T-cell (primary cell): ENCODE data around the gene NOL6. TPM values are rescaled to one million over a fixed set of nuclear protein-coding genes. Genes with fewer than 3 reads are reported as not detected.

ENCODE experiments used
- ATAC-seq, 4 experiments: fragments of 200-7000 bp in 3 of 4; fragments of 150-1000 bp in 1 of 4; cut with Tn5 transposase; replicated peaks in 1 of 4; 1 replicate in 3 of 4; 2 replicates in 1 of 4; pipeline ENCODE4 v1.10.0; 2021; ENCODE audit warnings: moderate library complexity in 3 of 4, mild to moderate bottlenecking in 2 of 4, moderate number of reproducible peaks in 1 of 4
- CTCF ChIA-PET, 2 donors: fragments of 300-600 bp; sonication (Branson Sonifier 250); formaldehyde crosslinking; loops; one replicate each; lab custom pipeline; 2022; ENCODE audit warnings: antibody characterized with exemption in 2 of 2; lab: Charles Lee
- POLR2A ChIA-PET, 2 donors: fragments of 300-600 bp; sonication (Branson Sonifier 250); formaldehyde crosslinking; loops; one replicate each; lab custom pipeline; 2022; ENCODE audit warnings: antibody characterized with exemption in 2 of 2; lab: Charles Lee
- DNase-seq, 35 experiments: peaks; one replicate each; pipeline versions ENCODE4 v3.0.0 to v3.0.0-alpha.2; 2013 to 2023
- H3K27ac ChIP-seq: one replicate; pipeline ENCODE4 v1.5.1; 2013; ENCODE audit warnings: low read length
- H3K27me3 ChIP-seq, 2 experiments: replicated peaks in 1 of 2; 1 replicate in 1 of 2; 2 replicates in 1 of 2; pipeline versions ENCODE4 v1.6.1 to v1.7.0; 2013; ENCODE audit warnings: low read length in 1 of 2, mixed read lengths in 1 of 2; ENCODE audit not compliant: control insufficient read depth in 2 of 2, insufficient read depth in 2 of 2; ENCODE audit errors: extremely low read depth in 1 of 2
- H3K36me3 ChIP-seq, 2 donors: 1 replicate in 1 of 2; 2 replicates in 1 of 2; pipeline versions ENCODE4 v1.6.1 to v1.7.0; 2013; ENCODE audit warnings: low read length in 1 of 2; ENCODE audit not compliant: control insufficient read depth in 2 of 2, insufficient read depth in 1 of 2; ENCODE audit errors: extremely low read depth in 1 of 2
- H3K4me1 ChIP-seq, 2 experiments: 1 replicate in 1 of 2; 2 replicates in 1 of 2; pipeline versions ENCODE4 v1.6.1 to v1.7.0; 2013; ENCODE audit warnings: low read length in 2 of 2, mixed read lengths in 1 of 2; ENCODE audit not compliant: insufficient read depth in 2 of 2, control insufficient read depth in 1 of 2; ENCODE audit errors: extremely low read depth in 1 of 2
- H3K4me3 ChIP-seq, 2 donors: 1 replicate in 1 of 2; 2 replicates in 1 of 2; pipeline versions ENCODE4 v1.5.1 to v1.7.0; 2013; ENCODE audit warnings: mild to moderate bottlenecking in 2 of 2, low read length in 1 of 2, moderate library complexity in 1 of 2; ENCODE audit not compliant: control insufficient read depth in 1 of 2; ENCODE audit errors: extremely low read depth in 1 of 2
- H3K9me3 ChIP-seq: 2 replicates; pipeline ENCODE4 v1.7.0; 2013
- H3K27ac Mint-ChIP-seq, 2 donors: one replicate each; pipeline ENCODE4 v1.8.0; 2020 to 2021; ENCODE audit warnings: mild to moderate bottlenecking in 2 of 2, mixed read lengths in 2 of 2
- H3K27me3 Mint-ChIP-seq, 2 donors: one replicate each; pipeline ENCODE4 v1.8.0; 2021 to 2022; ENCODE audit warnings: mixed read lengths in 2 of 2
- H3K36me3 Mint-ChIP-seq: one replicate; pipeline ENCODE4 v1.8.0; 2021; ENCODE audit warnings: mixed read lengths
- H3K4me1 Mint-ChIP-seq, 3 donors: one replicate each; pipeline ENCODE4 v1.8.0; 2020 to 2022; ENCODE audit warnings: mixed read lengths in 3 of 3, mild to moderate bottlenecking in 1 of 3
- H3K4me3 Mint-ChIP-seq, 3 donors: one replicate each; pipeline ENCODE4 v1.8.0; 2020 to 2022; ENCODE audit warnings: mild to moderate bottlenecking in 3 of 3, mixed read lengths in 3 of 3, moderate library complexity in 3 of 3
- H3K9me3 Mint-ChIP-seq, 3 donors: one replicate each; pipeline ENCODE4 v1.8.0; 2020 to 2022; ENCODE audit warnings: mixed read lengths in 3 of 3
- WGBS: methylation state at CpG from one replicate; pipeline ENCODE4 v1.1.5; 2013; ENCODE audit warnings: missing lambda C conversion rate; ENCODE audit not compliant: insufficient coverage; 5-methylcytosine and 5-hydroxymethylcytosine counted together
- total RNA-seq, 35 experiments: library from RNA in 6 of 35; stranded (reverse) in 6 of 35; fragments of 120-200 nt in 1 of 35; gene quantifications; one replicate each; pipeline versions ENCODE4 v1.2.1 to v1.2.4 and lab custom pipeline; 2013 to 2026

The NOL6 gene
- total RNA-seq, 5 donors from 2014 or later (not counting 1 experiment from before 2014, with no cell fraction given), result 35.1 to 57.6 (median 47.1) TPM

DNA sequence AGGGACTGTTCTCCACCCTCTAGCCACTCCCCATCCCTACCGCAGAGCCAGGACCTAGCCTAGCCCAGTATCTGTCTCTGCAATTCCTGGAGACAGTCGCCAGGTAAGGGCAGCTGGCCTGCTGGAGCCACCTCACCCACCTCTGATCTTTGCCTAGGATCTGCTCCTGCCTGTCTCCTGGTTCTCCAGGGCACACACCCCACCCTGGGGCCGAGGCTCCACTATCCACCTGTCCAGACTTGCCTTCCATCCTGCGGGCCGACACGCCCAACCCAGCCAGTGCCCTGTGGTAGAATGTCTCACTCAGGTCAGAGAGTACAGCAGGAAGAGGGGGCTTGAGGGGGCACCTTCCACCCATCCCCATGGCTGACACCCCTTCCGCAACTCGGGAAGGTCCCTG, 55.6 kb downstream of the NOL6 start:
- peak overlapping the region; percentile 83 for H3K27ac ChIP-seq

DNA sequence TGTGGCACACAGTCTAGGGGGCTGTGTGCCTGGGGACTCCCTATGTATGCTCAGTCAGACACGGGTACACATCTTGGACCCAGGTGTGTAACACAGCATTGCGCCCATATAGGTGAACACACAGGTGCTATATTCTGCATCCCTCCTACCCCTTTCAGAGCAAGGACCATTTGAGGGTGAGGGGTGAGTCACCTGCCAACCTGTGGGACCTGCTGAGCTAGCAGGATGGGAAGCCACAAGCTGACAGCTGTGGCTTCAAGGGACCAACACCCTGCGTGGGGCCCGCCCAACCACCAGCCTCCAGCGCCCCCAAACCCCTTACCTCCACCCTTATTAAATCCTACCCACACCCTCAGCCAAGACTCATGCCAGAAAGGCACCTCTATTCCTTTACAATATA, 56.7 kb downstream of the NOL6 start:
- Mint-ChIP-seq H3K4me1 (peaks cover 54 to 60% (median 55%) of the 10 kb centered on the region in 3 donors), H3K27me3 (no peaks in the 10 kb centered on the region), H3K9me3 (no peaks in the 10 kb centered on the region), H3K36me3 (no peaks in the 10 kb centered on the region), H3K4me3 (peak overlapping the region; percentile 35 to 63 (median 44)), H3K27ac (peak overlapping the region; percentile 99 to 100)
- H3K9me3 ChIP-seq, result no peaks in the 10 kb centered on the region
- H3K4me3 ChIP-seq, result peak overlapping the region in 1 of 2 donors; percentile 10
- peaks cover 30 to 55% of the 10 kb centered on the region in 2 experiments for H3K4me1 ChIP-seq
- no peaks in the 10 kb centered on the region for H3K27me3 ChIP-seq
- DNase-seq, result peak in 29 of 35 experiments; percentile 13 to 65 (median 24)
- no peaks in the 10 kb centered on the region for H3K36me3 ChIP-seq
- ChIA-PET POLR2A (interaction anchor here in 1 of 2 donors (0.6 kb wide), 1 partner anchor 42 kb away, joined by 3 read pairs; no protein-coding TSS in a partner anchor), CTCF (interaction anchor here (0.5 to 1.4 kb wide), 4 partner anchors 30 to 58 kb away, joined by 3 to 7 read pairs (median 4); partner anchors contain the start of gene AQP3 (in 2 of the 2))
- 8% methylated on average over 4 of the region's 5 CpGs for WGBS
- peak overlapping the region; percentile 83 for H3K27ac ChIP-seq
- peak in 3 of 4 experiments; percentile 54 to 59 (median 54) for ATAC-seq

More for the DNA sequence above, 55.6 kb downstream of the NOL6 start:
- ChIA-PET POLR2A (interaction anchor here (0.5 to 0.6 kb wide), 3 partner anchors 29 to 268 kb away, joined by 3 to 4 read pairs (median 3); partner anchors contain the start of gene AQP3 (in 1 of the 2)), CTCF (interaction anchor here in 1 of 2 donors (1.1 to 1.4 kb wide), 2 partner anchors 30 to 35 kb away, joined by 6 to 7 read pairs; partner anchors contain the start of gene AQP3)
- Mint-ChIP-seq H3K27ac (peak overlapping the region; percentile 99 to 100), H3K27me3 (no peaks in the 10 kb centered on the region), H3K4me1 (peaks cover 54 to 60% (median 55%) of the 10 kb centered on the region in 3 donors), H3K9me3 (no peaks in the 10 kb centered on the region), H3K4me3 (peak overlapping the region in 1 of 3 donors; percentile 63), H3K36me3 (no peaks in the 10 kb centered on the region)
- H3K4me3 ChIP-seq, result no peak overlapping the region
- 93% methylated on average over 2 of the region's 8 CpGs for WGBS
- no peaks in the 10 kb centered on the region for H3K27me3 ChIP-seq
- no peaks in the 10 kb centered on the region for H3K9me3 ChIP-seq
- no peak for ATAC-seq
- peaks cover 30 to 55% of the 10 kb centered on the region in 2 experiments for H3K4me1 ChIP-seq
- H3K36me3 ChIP-seq, result no peaks in the 10 kb centered on the region
- DNase-seq, result no peak

DNA sequence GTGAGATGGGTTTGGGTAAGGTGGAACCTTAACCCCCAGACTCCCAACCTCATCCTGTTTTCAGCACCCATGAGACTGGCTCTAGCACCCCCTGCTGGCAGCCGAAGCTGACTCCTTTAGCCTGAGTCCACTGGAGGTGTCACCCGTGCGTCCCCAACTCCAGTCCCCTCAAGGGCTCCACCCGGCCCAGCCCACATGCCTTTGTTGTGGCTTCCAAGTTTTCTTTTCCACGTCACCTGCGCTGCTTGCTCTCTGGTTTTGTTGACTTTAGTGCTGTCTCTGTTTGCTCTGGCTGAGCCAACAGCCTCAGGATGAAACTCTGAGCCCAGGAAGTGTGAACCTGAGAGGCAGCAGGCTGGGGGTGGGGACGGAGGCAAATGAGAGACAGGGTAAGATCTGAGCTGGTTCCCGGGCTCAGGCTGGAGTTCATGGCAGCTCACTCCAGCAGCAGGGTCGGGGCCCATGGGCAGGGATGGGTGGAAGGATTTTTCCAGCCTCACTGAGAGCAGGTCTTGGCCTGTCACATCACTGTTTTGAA, 58.2 kb downstream of the NOL6 start:
- DNase-seq (peak; percentile 84 to 98 (median 95)), ATAC-seq (peak; percentile 83 to 94 (median 85))
- Mint-ChIP-seq H3K4me1 (peaks cover 54 to 59% (median 55%) of the 10 kb centered on the region in 3 donors), H3K9me3 (no peaks in the 10 kb centered on the region), H3K36me3 (no peaks in the 10 kb centered on the region), H3K4me3 (peak overlapping the region; percentile 63 to 70 (median 70)), H3K27ac (peak overlapping the region; percentile 99 to 100), H3K27me3 (no peaks in the 10 kb centered on the region)
- Histone ChIP-seq H3K27ac (peak overlapping the region; percentile 83), H3K36me3 (no peaks in the 10 kb centered on the region), H3K9me3 (no peaks in the 10 kb centered on the region), H3K27me3 (no peaks in the 10 kb centered on the region), H3K4me3 (peak overlapping the region; percentile 10 to 35), H3K4me1 (peaks cover 30 to 55% of the 10 kb centered on the region in 2 experiments)
- ChIA-PET POLR2A (interaction anchor here (0.8 to 1.0 kb wide), 3 partner anchors 43 to 58 kb away, joined by 3 to 4 read pairs (median 4); partner anchors contain the start of gene NOL6 (in 2 of the 2)), CTCF (interaction anchor here (0.6 to 2.6 kb wide), 17 partner anchors 12 to 336 kb away, joined by 3 to 27 read pairs (median 6); partner anchors contain the start of genes AQP3 (in 2 of the 2) and NOL6 (in 1 of the 2))
- 2% methylated on average over 9 of the region's 9 CpGs for WGBS

DNA sequence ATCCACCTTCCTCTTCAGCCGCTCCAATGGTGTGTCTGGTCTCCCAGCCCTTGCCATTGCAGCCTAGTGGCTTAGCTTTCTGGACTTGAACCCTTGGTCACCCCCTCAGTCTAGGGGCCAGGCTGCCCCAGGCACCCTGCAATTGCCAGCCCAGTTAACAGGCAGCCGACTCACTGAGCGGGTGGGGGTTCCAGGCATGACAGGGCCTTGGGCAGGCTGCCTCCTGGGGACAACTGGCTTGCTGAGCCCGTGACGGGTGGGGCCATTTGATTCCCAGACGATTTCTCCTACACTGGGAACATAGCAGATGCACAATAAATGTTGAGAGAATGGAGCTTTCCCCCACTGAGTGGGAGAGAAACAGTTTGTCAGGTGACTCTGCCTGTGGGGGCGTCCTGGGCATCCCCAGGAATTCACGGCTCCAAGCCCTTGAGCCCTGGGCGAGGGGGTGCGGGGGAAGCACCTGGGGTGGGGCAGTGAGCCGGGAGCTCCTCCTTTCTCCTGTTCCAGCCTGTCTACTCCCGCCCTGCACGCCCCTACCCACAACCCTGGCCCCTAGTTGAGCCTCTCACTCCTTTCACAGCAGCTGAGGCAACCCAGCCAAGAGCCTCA, 58.7 kb downstream of the NOL6 start:
- WGBS, result 82% methylated on average over 5 of the region's 13 CpGs
- H3K27ac Mint-ChIP-seq, result peak overlapping the region; percentile 99 to 100
- CTCF ChIA-PET, result interaction anchor here (0.5 to 2.6 kb wide), 16 partner anchors 12 to 125 kb away, joined by 3 to 27 read pairs (median 6); partner anchors contain the start of genes AQP3 (in 2 of the 2), NFX1 (in 1 of the 2) and NOL6 (in 1 of the 2)
- H3K4me3 Mint-ChIP-seq, result peak overlapping the region; percentile 63 to 70 (median 70)
- no peak for ATAC-seq
- Histone ChIP-seq H3K36me3 (no peaks in the 10 kb centered on the region), H3K27me3 (no peaks in the 10 kb centered on the region), H3K4me1 (peaks cover 30 to 55% of the 10 kb centered on the region in 2 experiments), H3K27ac (peak overlapping the region; percentile 83), H3K9me3 (no peaks in the 10 kb centered on the region), H3K4me3 (peak overlapping the region in 1 of 2 donors; percentile 10)
- peaks cover 48 to 53% (median 51%) of the 10 kb centered on the region in 3 donors for H3K4me1 Mint-ChIP-seq
- no peaks in the 10 kb centered on the region for H3K9me3 Mint-ChIP-seq
- POLR2A ChIA-PET, result interaction anchor here (0.6 to 0.8 kb wide), 3 partner anchors 43 to 58 kb away, joined by 3 to 5 read pairs (median 3); partner anchors contain the start of gene NOL6 (in 1 of the 2)
- H3K36me3 Mint-ChIP-seq, result no peaks in the 10 kb centered on the region
- DNase-seq, result no peak
- H3K27me3 Mint-ChIP-seq, result no peaks in the 10 kb centered on the region

DNA sequence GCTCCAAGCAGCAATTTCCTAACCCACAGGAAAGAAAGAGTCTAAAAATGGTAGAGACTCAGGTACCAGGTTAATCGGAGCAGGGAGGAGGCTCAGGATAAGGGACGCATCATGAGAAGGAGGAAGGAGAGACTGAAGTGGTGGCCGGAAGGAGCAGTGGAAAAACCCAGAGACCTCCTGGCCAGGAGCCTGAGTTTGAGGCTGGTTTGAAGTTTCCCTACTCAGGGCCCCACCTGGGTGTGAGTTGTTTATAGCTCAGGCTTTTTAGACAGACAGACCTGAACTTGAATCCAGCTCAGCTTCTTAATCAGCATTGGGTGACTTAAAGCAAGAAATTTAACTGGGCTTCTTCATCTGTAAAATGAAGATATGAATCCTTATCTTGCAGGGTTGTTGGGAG, 59.5 kb downstream of the NOL6 start:
- peaks cover 30 to 55% of the 10 kb centered on the region in 2 experiments for H3K4me1 ChIP-seq
- H3K9me3 Mint-ChIP-seq, result no peaks in the 10 kb centered on the region
- peak in 2 of 35 experiments; percentile 15 to 34 for DNase-seq
- H3K4me1 Mint-ChIP-seq, result peaks cover 48 to 50% (median 50%) of the 10 kb centered on the region in 3 donors
- H3K27me3 ChIP-seq, result no peaks in the 10 kb centered on the region
- no peaks in the 10 kb centered on the region for H3K36me3 ChIP-seq
- CTCF ChIA-PET, result interaction anchor here (0.7 to 2.6 kb wide), 7 partner anchors 9 to 52 kb away, joined by 3 to 27 read pairs (median 12); partner anchors contain the start of gene AQP3 (in 2 of the 2)
- ATAC-seq, result no peak
- no peak overlapping the region for H3K4me3 ChIP-seq
- POLR2A ChIA-PET, result interaction anchor here in 1 of 2 donors (0.6 kb wide), 2 partner anchors 34 to 45 kb away, joined by 4 to 5 read pairs; no protein-coding TSS in a partner anchor
- 41% methylated on average over 2 of the region's 3 CpGs for WGBS
- peak overlapping the region; percentile 83 for H3K27ac ChIP-seq
- peak overlapping the region in 1 of 3 donors; percentile 63 for H3K4me3 Mint-ChIP-seq
- peak overlapping the region; percentile 99 to 100 for H3K27ac Mint-ChIP-seq
- no peaks in the 10 kb centered on the region for H3K27me3 Mint-ChIP-seq
- H3K9me3 ChIP-seq, result no peaks in the 10 kb centered on the region
- H3K36me3 Mint-ChIP-seq, result no peaks in the 10 kb centered on the region
